ENCODE measurements around the gene CCR9.

CCR9 gene

GRCh38 chr3:45914362-45915058, 28.2 kb downstream of the CCR9 start:
- FAIRE-seq (peak; percentile 47), DNase-seq (ENCODE audit: insufficient read length, low spot score) (no peak)
- 0 out of 2 replicates have a peak, but pooled peaks have one; percentile 0 for TF ChIP-seq TAF1 (IDR thresholded peaks at IDR 0.05; ENCODE audit: low read depth, low read length)
- TF ChIP-seq POU2F2 (IDR thresholded peaks at IDR 0.05; ENCODE audit: low read depth, low read length), result no peak

- TF ChIP-seq PAX5 (IDR thresholded peaks at IDR 0.05; ENCODE audit: insufficient read depth, low read length, severe bottlenecking) (no peak), POU2F2 (IDR thresholded peaks at IDR 0.05; ENCODE audit: low read depth, low read length) (no peak), SPI1 (IDR thresholded peaks at IDR 0.05; ENCODE audit: low read depth, low read length) (no peak), POLR2A (IDR thresholded peaks at IDR 0.05; ENCODE audit: low read depth, low read length) (no peak), TAF1 (IDR thresholded peaks at IDR 0.05; ENCODE audit: low read depth, low read length) (no peak), POLR2AphosphoS5 (IDR thresholded peaks at IDR 0.05; ENCODE audit: low read depth, low read length) (no peak; the same call in 1 of the 2 replicates)
- no peak for FAIRE-seq
Measured at GRCh38 chr3:45915059-45915439, 28.7 kb downstream of the CCR9 start.

GRCh38 chr3:45915518-45916231, 29.3 kb downstream of the CCR9 start:
- FAIRE-seq, result peak; percentile 94
- peak; percentile 73 for DNase-seq (ENCODE audit: insufficient read length, low spot score)
- peak; percentile 88; the same call in 1 of the 2 replicates for TF ChIP-seq POU2F2 (IDR thresholded peaks at IDR 0.05; ENCODE audit: low read depth, low read length)
- 0 out of 2 replicates have a peak, but pooled peaks have one; percentile 64 for TF ChIP-seq POLR2AphosphoS5 (IDR thresholded peaks at IDR 0.05; ENCODE audit: low read depth, low read length)
- TF ChIP-seq PAX5 (IDR thresholded peaks at IDR 0.05; ENCODE audit: insufficient read depth, low read length, severe bottlenecking), result peak; percentile 40
- TF ChIP-seq SPI1 (IDR thresholded peaks at IDR 0.05; ENCODE audit: low read depth, low read length), result no peak
- peak; percentile 41; the same call in 1 of the 2 replicates for TF ChIP-seq TAF1 (IDR thresholded peaks at IDR 0.05; ENCODE audit: low read depth, low read length)

More at GRCh38 chr3:45915059-45915439, 28.7 kb downstream of the CCR9 start:
- no peak for DNase-seq (ENCODE audit: insufficient read length, low spot score)

DNA sequence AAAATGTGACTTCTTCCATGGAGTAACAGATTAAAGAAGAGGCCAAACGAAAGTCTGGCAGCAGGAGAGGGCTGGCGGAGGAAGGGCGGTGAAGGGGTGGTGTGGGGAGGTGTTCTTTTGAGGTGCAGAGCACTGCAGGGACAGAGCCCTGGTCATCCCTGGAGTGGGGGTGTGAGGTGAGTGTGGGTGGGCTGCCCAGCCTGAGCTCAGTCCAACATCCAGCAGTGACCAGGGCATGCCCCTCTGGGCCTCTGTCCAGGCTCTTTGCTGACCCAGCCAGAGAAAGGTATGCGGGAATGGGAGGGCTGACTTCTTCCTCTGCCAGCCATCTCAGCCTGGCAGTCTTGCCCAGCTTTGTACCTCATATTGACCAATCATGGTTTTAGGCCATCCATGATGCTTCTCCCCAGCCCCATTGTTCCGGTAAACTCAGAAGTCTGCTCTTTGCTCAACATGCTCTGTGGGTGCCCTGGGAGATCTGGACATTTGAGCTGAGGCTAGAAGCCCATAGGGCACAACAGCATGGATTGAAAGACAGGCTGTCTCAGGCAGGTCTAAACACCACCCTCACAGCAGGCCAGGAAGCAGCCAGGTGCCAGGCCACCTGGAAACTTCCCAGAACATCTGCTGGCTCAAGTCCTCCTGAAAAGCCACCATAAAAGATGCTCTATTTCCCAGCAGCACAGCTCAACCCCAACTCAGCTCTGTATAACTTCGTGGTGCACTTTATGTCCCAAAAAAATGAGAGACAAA, 31.0 kb downstream of the CCR9 start:
- no peak for TF ChIP-seq SPI1 (IDR thresholded peaks at IDR 0.05; ENCODE audit: low read depth, low read length)
- TF ChIP-seq POLR2AphosphoS5 (IDR thresholded peaks at IDR 0.05; ENCODE audit: low read depth, low read length), result peak; percentile 25; the same call in 1 of the 2 replicates
- peak; percentile 38 for FAIRE-seq
- DNase-seq (ENCODE audit: insufficient read length, low spot score), result no peak

- FAIRE-seq (no peak), DNase-seq (ENCODE audit: insufficient read length, low spot score) (no peak)
- TF ChIP-seq POLR2AphosphoS5 (IDR thresholded peaks at IDR 0.05; ENCODE audit: low read depth, low read length) (no peak), POLR2A (IDR thresholded peaks at IDR 0.05; ENCODE audit: low read depth, low read length) (no peak), TAF1 (IDR thresholded peaks at IDR 0.05; ENCODE audit: low read depth, low read length) (no peak), PAX5 (IDR thresholded peaks at IDR 0.05; ENCODE audit: insufficient read depth, low read length, severe bottlenecking) (no peak), POU2F2 (IDR thresholded peaks at IDR 0.05; ENCODE audit: low read depth, low read length) (no peak), SPI1 (IDR thresholded peaks at IDR 0.05; ENCODE audit: low read depth, low read length) (no peak)
Measured at GRCh38 chr3:45921158-45922038, 35.1 kb downstream of the CCR9 start.

GRCh38 chr3:45922039-45922326, 35.6 kb downstream of the CCR9 start:
- TF ChIP-seq POLR2A (IDR thresholded peaks at IDR 0.05; ENCODE audit: low read depth, low read length) (no peak), TAF1 (IDR thresholded peaks at IDR 0.05; ENCODE audit: low read depth, low read length) (no peak), SPI1 (IDR thresholded peaks at IDR 0.05; ENCODE audit: low read depth, low read length) (no peak), POU2F2 (IDR thresholded peaks at IDR 0.05; ENCODE audit: low read depth, low read length) (no peak), PAX5 (IDR thresholded peaks at IDR 0.05; ENCODE audit: insufficient read depth, low read length, severe bottlenecking) (no peak), POLR2AphosphoS5 (IDR thresholded peaks at IDR 0.05; ENCODE audit: low read depth, low read length) (no peak)
- FAIRE-seq, result no peak

GRCh38 chr3:45922950-45923590, 36.7 kb downstream of the CCR9 start:
- no peak for DNase-seq (ENCODE audit: insufficient read length, low spot score)
- TF ChIP-seq SPI1 (IDR thresholded peaks at IDR 0.05; ENCODE audit: low read depth, low read length) (no peak), POLR2AphosphoS5 (IDR thresholded peaks at IDR 0.05; ENCODE audit: low read depth, low read length) (no peak), PAX5 (IDR thresholded peaks at IDR 0.05; ENCODE audit: insufficient read depth, low read length, severe bottlenecking) (no peak), POLR2A (IDR thresholded peaks at IDR 0.05; ENCODE audit: low read depth, low read length) (no peak), POU2F2 (IDR thresholded peaks at IDR 0.05; ENCODE audit: low read depth, low read length) (no peak), TAF1 (IDR thresholded peaks at IDR 0.05; ENCODE audit: low read depth, low read length) (no peak)
- FAIRE-seq, result no peak

More at GRCh38 chr3:45922039-45922326, 35.6 kb downstream of the CCR9 start:
- DNase-seq (ENCODE audit: insufficient read length, low spot score), result no peak

- no peak for FAIRE-seq
- TF ChIP-seq POLR2A (IDR thresholded peaks at IDR 0.05; ENCODE audit: low read depth, low read length) (no peak), SPI1 (IDR thresholded peaks at IDR 0.05; ENCODE audit: low read depth, low read length) (no peak), PAX5 (IDR thresholded peaks at IDR 0.05; ENCODE audit: insufficient read depth, low read length, severe bottlenecking) (no peak), POLR2AphosphoS5 (IDR thresholded peaks at IDR 0.05; ENCODE audit: low read depth, low read length) (no peak), POU2F2 (IDR thresholded peaks at IDR 0.05; ENCODE audit: low read depth, low read length) (no peak), TAF1 (IDR thresholded peaks at IDR 0.05; ENCODE audit: low read depth, low read length) (no peak)
- DNase-seq (ENCODE audit: insufficient read length, low spot score), result no peak
Measured at GRCh38 chr3:45923755-45924154, 37.4 kb downstream of the CCR9 start.
